ENCODE data around the gene USP21.

USP21 gene

GRCh38 chr1:161195171-161195570 lies 35.9 kb downstream of the USP21 start:
- no peak for ATAC-seq

GRCh38 chr1:161196111-161196510 lies 36.8 kb downstream of the USP21 start:
- ATAC-seq: no peak

GRCh38 chr1:161196521-161197451 lies 37.5 kb downstream of the USP21 start:
- no peak for ATAC-seq

- ATAC-seq: no peak
Measured at GRCh38 chr1:161197560-161198193, 38.4 kb downstream of the USP21 start.

GRCh38 chr1:161198194-161198896 lies 39.0 kb downstream of the USP21 start:
- no peak for ATAC-seq

GRCh38 chr1:161198897-161199431 lies 39.7 kb downstream of the USP21 start, which contains the start of gene ADAMTS4:
ADAMTS4 (minus strand) TSS chr1:161199054; CDS start chr1:161198627, 427 bp downstream.
- no peak for ATAC-seq

- no peak for ATAC-seq
Measured at GRCh38 chr1:161199506-161200139, 40.3 kb downstream of the USP21 start.

- no peak for ATAC-seq
Measured at GRCh38 chr1:161200421-161200991, 41.2 kb downstream of the USP21 start.

- no peak for ATAC-seq
Measured at GRCh38 chr1:161200992-161201835, 41.9 kb downstream of the USP21 start.

- ATAC-seq: peak; percentile 99
Measured at GRCh38 chr1:161201836-161202712, 42.8 kb downstream of the USP21 start, which contains the start of gene NDUFS2. NDUFS2 (plus strand) TSS chr1:161202367; CDS start chr1:161202386, 19 bp downstream.

- no peak for ATAC-seq
Measured at GRCh38 chr1:161206411-161207140, 47.3 kb downstream of the USP21 start.

GRCh38 chr1:161207173-161207572 lies 47.9 kb downstream of the USP21 start:
- no peak for ATAC-seq

GRCh38 chr1:161209790-161210409 lies 50.6 kb downstream of the USP21 start:
- peak; percentile 88 to 93 for ATAC-seq

- no peak for ATAC-seq
Measured at GRCh38 chr1:161214369-161214768, 55.1 kb downstream of the USP21 start.

GRCh38 chr1:161215076-161215475 lies 55.8 kb downstream of the USP21 start, which contains the start of gene FCER1G:
FCER1G (plus strand) TSS chr1:161215295; CDS start chr1:161215322, 27 bp downstream.
- no peak for ATAC-seq
